Effector memory CD8-positive, alpha-beta T cell (primary cell): Measurements from ENCODE around the gene KRT4.
"Not testable (repeated sequence)": the region's sequence is repeated elsewhere in the genome, so short reads cannot be mapped to it uniquely, and the experiment has no call there.

ENCODE experiments used
- ATAC-seq: fragments of 150-1000 bp; cut with Tn5 transposase; replicated peaks from 2 replicates; pipeline ENCODE4 v1.10.0; 2021; ENCODE audit warnings: mild to moderate bottlenecking, moderate library complexity
- DNase-seq, 3 experiments: peaks; one replicate each; pipeline ENCODE4 v3.0.0; 2021
- H3K27ac Mint-ChIP-seq, 2 donors: one replicate each; pipeline ENCODE4 v1.8.0; 2022; ENCODE audit warnings: mild to moderate bottlenecking in 2 of 2, mixed read lengths in 2 of 2, moderate library complexity in 2 of 2
- H3K27me3 Mint-ChIP-seq, 2 donors: one replicate each; pipeline ENCODE4 v1.8.0; 2022; ENCODE audit warnings: mixed read lengths in 2 of 2
- H3K36me3 Mint-ChIP-seq: one replicate; pipeline ENCODE4 v1.8.0; 2022; ENCODE audit warnings: mild to moderate bottlenecking, moderate library complexity, mixed read lengths; ENCODE audit not compliant: insufficient read depth
- H3K4me1 Mint-ChIP-seq, 2 donors: one replicate each; pipeline ENCODE4 v1.8.0; 2022; ENCODE audit warnings: low read depth in 2 of 2, mixed read lengths in 2 of 2
- H3K4me3 Mint-ChIP-seq, 2 donors: one replicate each; pipeline ENCODE4 v1.8.0; 2022; ENCODE audit warnings: mild to moderate bottlenecking in 2 of 2, mixed read lengths in 2 of 2, moderate library complexity in 2 of 2
- H3K9me3 Mint-ChIP-seq, 2 donors: one replicate each; pipeline ENCODE4 v1.8.0; 2022; ENCODE audit warnings: mixed read lengths in 2 of 2

Gene KRT4

DNA sequence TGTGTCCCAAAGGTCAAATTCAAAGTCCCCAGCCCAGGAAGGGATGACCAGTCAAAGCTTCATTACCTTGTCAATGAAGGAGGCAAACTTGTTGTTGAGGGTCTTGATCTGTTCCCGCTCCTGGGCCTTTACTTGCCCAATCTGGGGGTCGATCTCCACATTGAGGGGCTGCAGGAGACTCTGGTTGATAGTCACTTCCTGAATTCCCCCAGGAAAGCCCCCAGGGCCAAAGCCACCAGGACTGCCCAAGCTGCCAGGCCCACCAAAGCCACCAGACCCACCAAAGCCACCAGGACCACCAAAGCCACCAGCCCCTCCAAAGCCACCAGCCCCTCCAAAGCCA is 18.6 kb downstream of the KRT4 start:
- H3K9me3 Mint-ChIP-seq, H3K4me3 Mint-ChIP-seq, ATAC-seq, H3K4me1 Mint-ChIP-seq, H3K36me3 Mint-ChIP-seq, H3K27ac Mint-ChIP-seq, DNase-seq: not testable (repeated sequence)
- peaks cover 23 to 47% of the 10 kb centered on the region in 2 donors for H3K27me3 Mint-ChIP-seq

DNA sequence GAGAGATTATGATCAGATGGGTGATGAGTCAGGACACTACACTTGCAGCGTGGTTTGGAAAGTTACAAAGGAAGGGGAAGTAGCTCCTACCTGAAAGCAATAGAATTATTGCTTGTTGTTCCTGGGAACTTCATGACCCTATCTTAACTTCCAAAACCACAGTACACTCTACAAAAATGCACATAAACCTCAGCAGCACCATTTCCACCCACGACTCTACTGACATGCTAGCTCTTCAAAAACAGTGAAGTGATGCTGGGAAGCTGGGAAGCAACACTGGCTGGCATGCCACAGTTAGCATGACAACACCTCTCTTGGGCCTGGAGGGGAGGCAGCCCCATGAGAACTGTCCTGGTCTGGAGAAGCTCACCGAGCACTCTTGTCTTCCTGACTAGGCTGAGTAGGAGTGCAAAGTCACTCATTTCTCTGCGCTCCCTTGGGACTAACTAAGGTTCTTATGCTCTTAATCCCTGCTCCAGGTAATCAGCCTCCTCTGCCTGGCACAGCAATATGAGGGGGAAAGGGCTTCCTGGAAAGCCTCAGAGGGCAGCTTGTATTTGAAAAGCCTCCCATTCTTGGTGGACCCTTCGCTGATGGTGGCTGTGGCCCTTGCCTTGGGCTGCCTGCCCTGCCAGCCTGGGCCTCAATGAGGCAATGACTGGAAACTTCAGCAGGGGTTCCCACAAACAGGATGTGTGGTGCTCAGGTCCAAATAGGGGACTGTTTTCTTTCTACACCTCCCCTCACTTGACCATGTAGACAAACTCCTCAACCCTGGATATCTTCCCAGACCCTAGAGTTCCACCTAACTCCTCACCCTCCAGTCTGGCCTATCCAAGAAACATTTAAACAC is 19.2 kb downstream of the KRT4 start:
- H3K27ac Mint-ChIP-seq: no peak overlapping the region
- DNase-seq (no peak), ATAC-seq (no peak)
- no peaks in the 10 kb centered on the region for H3K9me3 Mint-ChIP-seq
- H3K4me1 Mint-ChIP-seq: peaks cover 5 to 9% of the 10 kb centered on the region in 2 donors
- H3K4me3 Mint-ChIP-seq: no peak overlapping the region
- H3K27me3 Mint-ChIP-seq: peaks cover 26 to 53% of the 10 kb centered on the region in 2 donors
- H3K36me3 Mint-ChIP-seq: no peaks in the 10 kb centered on the region

- Mint-ChIP-seq H3K27me3 (peaks cover 43 to 76% of the 10 kb centered on the region in 2 donors), H3K27ac (no peak overlapping the region), H3K36me3 (no peaks in the 10 kb centered on the region), H3K4me3 (no peak overlapping the region), H3K9me3 (no peaks in the 10 kb centered on the region), H3K4me1 (peaks cover 7 to 15% of the 10 kb centered on the region in 2 donors)
- DNase-seq: no peak
- no peak for ATAC-seq
These were observed 21.5 kb downstream of the KRT4 start for GRCh38 chr12:52792185-52793029.

DNA sequence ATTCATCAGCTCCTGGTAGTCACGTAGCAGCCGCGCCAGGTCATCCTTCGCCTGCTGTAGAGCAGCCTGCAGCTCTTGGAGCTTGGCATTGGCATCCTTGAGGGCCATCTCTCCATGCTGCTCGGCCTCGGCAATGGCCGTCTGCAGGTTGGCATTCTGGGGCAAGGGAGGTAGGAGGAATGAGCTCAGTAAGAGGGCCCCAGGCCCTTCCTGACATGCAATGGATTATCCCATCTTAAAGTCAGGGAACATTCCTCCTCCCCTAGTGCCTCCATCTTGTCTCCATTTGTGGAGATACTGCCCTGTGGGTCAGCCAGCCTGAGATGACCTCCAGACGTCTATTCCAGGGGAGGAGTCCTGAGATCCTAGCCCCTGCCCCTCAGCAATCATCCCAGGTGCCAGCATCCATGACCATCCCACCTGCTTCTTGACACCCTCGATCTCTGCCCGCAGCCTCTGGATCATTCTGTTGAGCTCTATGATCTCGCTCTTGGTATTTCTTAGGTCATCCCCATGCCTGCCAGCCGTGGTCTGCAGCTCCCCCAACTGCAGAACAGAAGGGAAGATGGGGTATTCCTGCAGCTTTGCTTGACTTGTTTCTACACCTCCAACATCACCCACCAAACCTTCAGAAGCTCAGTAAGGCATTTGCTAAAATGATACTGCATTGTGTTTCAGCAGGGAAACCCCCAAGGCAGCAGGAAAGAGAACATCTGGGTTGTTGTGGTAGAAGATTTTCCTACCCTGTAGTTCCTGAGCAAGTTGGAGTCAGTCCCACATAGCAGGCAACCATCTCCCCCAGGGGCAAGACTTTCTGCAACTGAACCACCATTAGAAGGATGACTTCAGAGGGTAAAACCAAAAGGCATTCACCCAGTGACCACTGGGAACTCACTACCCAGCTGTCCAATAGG is 22.4 kb downstream of the KRT4 start:
- no peaks in the 10 kb centered on the region for H3K9me3 Mint-ChIP-seq
- no peaks in the 10 kb centered on the region for H3K36me3 Mint-ChIP-seq
- ATAC-seq (no peak), DNase-seq (no peak)
- peaks cover 7 to 15% of the 10 kb centered on the region in 2 donors for H3K4me1 Mint-ChIP-seq
- H3K4me3 Mint-ChIP-seq: no peak overlapping the region
- no peak overlapping the region for H3K27ac Mint-ChIP-seq
- H3K27me3 Mint-ChIP-seq: peaks cover 43 to 85% of the 10 kb centered on the region in 2 donors

DNA sequence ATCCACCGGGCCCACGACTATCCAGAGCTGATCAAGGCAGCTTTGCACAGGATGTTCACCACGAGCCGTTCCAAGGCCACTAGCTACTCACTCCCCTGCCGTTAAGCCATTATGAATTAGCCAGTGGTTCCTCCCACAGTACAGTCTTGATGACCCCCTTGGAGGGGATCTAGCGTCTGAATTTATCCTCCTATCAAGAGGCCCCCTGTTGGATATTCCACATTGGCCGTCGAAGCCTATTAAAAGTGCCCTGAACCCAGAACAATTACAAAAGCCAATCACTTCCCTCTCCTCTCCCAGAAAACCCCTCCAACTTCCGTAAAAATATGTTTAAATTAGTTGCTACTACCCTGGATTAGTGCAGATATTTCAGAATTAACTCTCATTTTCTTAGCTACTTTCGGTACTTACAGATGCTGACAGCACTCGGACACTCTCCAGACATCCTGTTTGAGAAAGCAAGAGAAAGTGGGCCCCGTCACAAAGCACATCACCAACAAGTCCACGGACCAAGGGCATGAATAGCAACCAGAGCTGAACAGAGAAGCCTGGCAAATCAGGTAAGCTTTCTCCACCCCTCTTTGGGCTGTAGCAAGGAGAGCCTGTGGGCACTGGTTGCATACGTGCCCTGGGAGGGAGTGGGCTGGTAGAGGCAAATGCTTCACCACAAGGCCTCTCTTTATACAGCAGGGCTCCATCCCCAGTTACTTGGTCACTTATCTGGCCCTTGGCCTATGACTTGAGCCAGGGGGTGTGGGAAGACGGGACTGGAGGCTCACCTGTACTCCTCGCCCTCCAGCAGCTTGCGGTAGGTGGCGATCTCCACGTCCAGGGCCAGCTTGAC is 23.3 kb downstream of the KRT4 start:
- Mint-ChIP-seq H3K9me3 (peaks cover 0 to 4% of the 10 kb centered on the region in 2 donors), H3K4me3 (no peak overlapping the region), H3K36me3 (no peaks in the 10 kb centered on the region), H3K27ac (no peak overlapping the region), H3K4me1 (peaks cover 7 to 15% of the 10 kb centered on the region in 2 donors), H3K27me3 (peaks cover 45 to 90% of the 10 kb centered on the region in 2 donors)
- no peak for DNase-seq
- ATAC-seq: no peak

- H3K27me3 Mint-ChIP-seq: peaks cover 54 to 97% of the 10 kb centered on the region in 2 donors
- H3K4me3 Mint-ChIP-seq: peak overlapping the region in 1 of 2 donors; percentile 36
- no peak for DNase-seq
- no peaks in the 10 kb centered on the region for H3K36me3 Mint-ChIP-seq
- ATAC-seq: no peak
- H3K9me3 Mint-ChIP-seq: peaks cover 0 to 7% of the 10 kb centered on the region in 2 donors
- peaks cover 7 to 15% of the 10 kb centered on the region in 2 donors for H3K4me1 Mint-ChIP-seq
- no peak overlapping the region for H3K27ac Mint-ChIP-seq
These were observed 24.1 kb downstream of the KRT4 start for GRCh38 chr12:52789637-52790426.

- H3K27ac Mint-ChIP-seq: peak overlapping the region in 1 of 2 donors; percentile 39
- H3K4me3 Mint-ChIP-seq: peak overlapping the region in 1 of 2 donors; percentile 36
- peaks cover 0 to 7% of the 10 kb centered on the region in 2 donors for H3K9me3 Mint-ChIP-seq
- no peak for DNase-seq
- H3K27me3 Mint-ChIP-seq: peaks cover 56 to 97% of the 10 kb centered on the region in 2 donors
- no peaks in the 10 kb centered on the region for H3K36me3 Mint-ChIP-seq
- no peak for ATAC-seq
- peaks cover 7 to 15% of the 10 kb centered on the region in 2 donors for H3K4me1 Mint-ChIP-seq
These were observed 24.9 kb downstream of the KRT4 start for GRCh38 chr12:52788876-52789636.

- DNase-seq (no peak), ATAC-seq (no peak)
- Mint-ChIP-seq H3K36me3 (no peaks in the 10 kb centered on the region), H3K4me1 (peaks cover 7 to 15% of the 10 kb centered on the region in 2 donors), H3K27ac (peak overlapping the region in 1 of 2 donors; percentile 39), H3K4me3 (no peak overlapping the region), H3K9me3 (peaks cover 0 to 7% of the 10 kb centered on the region in 2 donors), H3K27me3 (peaks cover 56 to 97% of the 10 kb centered on the region in 2 donors)
These were observed 25.6 kb downstream of the KRT4 start for GRCh38 chr12:52788192-52788875.

- H3K27ac Mint-ChIP-seq: no peak overlapping the region
- no peak for DNase-seq
- H3K4me3 Mint-ChIP-seq: no peak overlapping the region
These were observed 26.4 kb downstream of the KRT4 start for GRCh38 chr12:52787324-52788191.

GRCh38 chr12:52784909-52785308 is 29.0 kb downstream of the KRT4 start:
- Mint-ChIP-seq H3K27me3 (peaks cover 52 to 86% of the 10 kb centered on the region in 2 donors), H3K4me1 (peaks cover 2 to 9% of the 10 kb centered on the region in 2 donors), H3K9me3 (peaks cover 0 to 7% of the 10 kb centered on the region in 2 donors), H3K27ac (no peak overlapping the region), H3K36me3 (no peaks in the 10 kb centered on the region), H3K4me3 (no peak overlapping the region)
- ATAC-seq (no peak), DNase-seq (no peak)

More at GRCh38 chr12:52787324-52788191, 26.4 kb downstream of the KRT4 start:
- Mint-ChIP-seq H3K9me3 (peaks cover 0 to 7% of the 10 kb centered on the region in 2 donors), H3K36me3 (no peaks in the 10 kb centered on the region), H3K4me1 (peaks cover 7 to 15% of the 10 kb centered on the region in 2 donors), H3K27me3 (peaks cover 58 to 97% of the 10 kb centered on the region in 2 donors)
- no peak for ATAC-seq
